LNCaP clone FGC (cell line): ENCODE data around the gene CPT1C.

ENCODE experiments used
- DNase-seq: peaks from one replicate; pipeline ENCODE4 v3.0.0-alpha.2; 2011; ENCODE audit warnings: low read depth
- H3K4me3 ChIP-seq: 2 replicates; pipeline ENCODE4 v1.5.1; 2011; ENCODE audit warnings: mild to moderate bottlenecking, low read depth, low read length, control low read depth
- CTCF ChIP-seq: IDR thresholded peaks from 2 replicates; pipeline ENCODE4 v1.5.1; 2012; ENCODE audit warnings: mild to moderate bottlenecking; ENCODE audit not compliant: control insufficient read depth, insufficient read depth; ENCODE audit errors: extremely low read depth

Gene CPT1C

GRCh38 chr19:49646586-49646985 is 44.3 kb upstream of the CPT1C start:
- H3K4me3 ChIP-seq: no peak overlapping the region
- TF ChIP-seq CTCF: no peak

GRCh38 chr19:49651029-49651819 is 39.7 kb upstream of the CPT1C start:
- H3K4me3 ChIP-seq: no peak overlapping the region
- no peak for TF ChIP-seq CTCF
- DNase-seq: no peak

More at GRCh38 chr19:49646586-49646985, 44.3 kb upstream of the CPT1C start:
- no peak for DNase-seq

GRCh38 chr19:49651820-49652550 is 38.9 kb upstream of the CPT1C start:
- no peak for DNase-seq
- TF ChIP-seq CTCF: no peak
- H3K4me3 ChIP-seq: no peak overlapping the region

GRCh38 chr19:49652551-49653465 is 38.1 kb upstream of the CPT1C start:
- TF ChIP-seq CTCF: no peak
- no peak for DNase-seq
- no peak overlapping the region for H3K4me3 ChIP-seq

- no peak for DNase-seq
- no peak overlapping the region for H3K4me3 ChIP-seq
- TF ChIP-seq CTCF: no peak
Observed at GRCh38 chr19:49653466-49653806, 37.5 kb upstream of the CPT1C start.

- TF ChIP-seq CTCF: no peak
- DNase-seq: no peak
- no peak overlapping the region for H3K4me3 ChIP-seq
Observed at GRCh38 chr19:49654581-49654980, 36.3 kb upstream of the CPT1C start.
